Activated CD4-positive, alpha-beta T cell treated with anti-CD3 and anti-CD28 coated beads, Interleukin-2, amount 50 U/mL, for 48 hours (primary cell): ENCODE results near the gene ADAM10.

Experiments used
- DNase-seq, 2 experiments: peaks; one replicate each; pipeline ENCODE4 v3.0.0-alpha.2; 2020

ADAM10 gene

GRCh38 chr15:58573270-58573669 is 176.2 kb downstream of the ADAM10 start:
- DNase-seq: no peak

- no peak for DNase-seq
Measured at GRCh38 chr15:58572521-58572920, 177.0 kb downstream of the ADAM10 start.

- DNase-seq: no peak
Measured at GRCh38 chr15:58571491-58571890, 178.0 kb downstream of the ADAM10 start.

- DNase-seq: no peak
Measured at GRCh38 chr15:58569455-58569854, 180.1 kb downstream of the ADAM10 start.

- DNase-seq: no peak
Measured at GRCh38 chr15:58568157-58568571, 181.3 kb downstream of the ADAM10 start.

- DNase-seq: no peak
Measured at GRCh38 chr15:58566029-58566428, 183.5 kb downstream of the ADAM10 start.

GRCh38 chr15:58565619-58566018 is 183.9 kb downstream of the ADAM10 start:
- DNase-seq: no peak

- no peak for DNase-seq
Measured at GRCh38 chr15:58564981-58565380, 184.5 kb downstream of the ADAM10 start.

GRCh38 chr15:58562135-58562534 is 187.4 kb downstream of the ADAM10 start:
- no peak for DNase-seq

- DNase-seq: no peak
Measured at GRCh38 chr15:58561321-58561720, 188.2 kb downstream of the ADAM10 start.

GRCh38 chr15:58559904-58560588 is 189.5 kb downstream of the ADAM10 start:
- no peak for DNase-seq

GRCh38 chr15:58558777-58559176 is 190.7 kb downstream of the ADAM10 start:
- DNase-seq: no peak

GRCh38 chr15:58556541-58556940 is 193.0 kb downstream of the ADAM10 start:
- no peak for DNase-seq

GRCh38 chr15:58556028-58556361 is 193.5 kb downstream of the ADAM10 start:
- no peak for DNase-seq

GRCh38 chr15:58555162-58556027 is 194.1 kb downstream of the ADAM10 start:
- DNase-seq: no peak

- no peak for DNase-seq
Measured at GRCh38 chr15:58554758-58555157, 194.7 kb downstream of the ADAM10 start.

GRCh38 chr15:58553365-58553918 is 196.1 kb downstream of the ADAM10 start:
- no peak for DNase-seq

GRCh38 chr15:58552505-58553364 is 196.8 kb downstream of the ADAM10 start:
- no peak for DNase-seq

GRCh38 chr15:58551764-58552504 is 197.6 kb downstream of the ADAM10 start:
- no peak for DNase-seq

GRCh38 chr15:58551084-58551763 is 198.3 kb downstream of the ADAM10 start:
- no peak for DNase-seq

GRCh38 chr15:58549785-58550074 is 199.8 kb downstream of the ADAM10 start:
- no peak for DNase-seq
